ENCODE data around the gene RIPK4.
"Not testable (repeated sequence)": the region's sequence is repeated elsewhere in the genome, so short reads cannot be mapped to it uniquely, and the experiment has no call there.

Gene RIPK4

DNA sequence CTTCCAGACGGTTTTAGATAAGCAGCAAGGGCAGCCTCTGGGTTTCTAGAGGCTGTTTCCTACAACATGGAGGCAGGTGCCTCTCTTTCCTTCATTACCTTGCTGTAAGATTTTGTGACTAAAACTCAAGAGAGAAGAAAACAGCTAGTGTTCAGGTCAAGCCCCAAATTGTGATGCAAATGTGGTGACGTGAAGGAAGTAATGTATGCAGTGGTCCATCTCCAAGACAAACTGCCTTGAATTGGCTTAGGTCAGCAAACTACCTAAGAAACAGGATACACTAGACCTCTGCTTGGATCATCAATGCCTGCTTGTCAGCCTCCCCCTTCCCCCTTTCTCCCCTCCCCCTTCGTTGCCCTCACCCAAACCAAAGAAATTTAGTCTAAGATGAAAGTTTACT lies 28.9 kb upstream of the RIPK4 start:
- no peak for DNase-seq (ENCODE audit: low read depth)

GRCh38 chr21:41794600-41794999 lies 27.7 kb upstream of the RIPK4 start:
- DNase-seq (ENCODE audit: low read depth), result no peak

DNA sequence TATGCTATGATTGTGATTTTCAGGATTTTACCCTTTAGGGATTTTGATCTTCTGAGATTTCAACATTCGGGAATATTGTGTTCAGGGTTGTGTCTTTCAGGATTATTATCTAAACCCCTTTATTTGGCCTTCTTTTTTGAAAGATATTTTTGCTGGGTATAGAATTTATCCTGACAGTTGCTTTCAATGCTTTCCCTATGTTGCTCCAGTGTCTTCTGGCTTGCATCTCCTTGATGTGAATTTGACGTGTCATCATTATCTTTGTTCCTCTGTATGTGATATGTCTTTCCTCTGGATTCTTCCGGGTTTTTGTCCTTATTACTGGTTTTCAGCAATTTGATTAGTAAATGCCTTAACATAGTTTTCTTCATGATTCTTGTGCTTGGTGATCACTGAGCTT lies 25.9 kb upstream of the RIPK4 start:
- no peak for DNase-seq (ENCODE audit: low read depth)

DNA sequence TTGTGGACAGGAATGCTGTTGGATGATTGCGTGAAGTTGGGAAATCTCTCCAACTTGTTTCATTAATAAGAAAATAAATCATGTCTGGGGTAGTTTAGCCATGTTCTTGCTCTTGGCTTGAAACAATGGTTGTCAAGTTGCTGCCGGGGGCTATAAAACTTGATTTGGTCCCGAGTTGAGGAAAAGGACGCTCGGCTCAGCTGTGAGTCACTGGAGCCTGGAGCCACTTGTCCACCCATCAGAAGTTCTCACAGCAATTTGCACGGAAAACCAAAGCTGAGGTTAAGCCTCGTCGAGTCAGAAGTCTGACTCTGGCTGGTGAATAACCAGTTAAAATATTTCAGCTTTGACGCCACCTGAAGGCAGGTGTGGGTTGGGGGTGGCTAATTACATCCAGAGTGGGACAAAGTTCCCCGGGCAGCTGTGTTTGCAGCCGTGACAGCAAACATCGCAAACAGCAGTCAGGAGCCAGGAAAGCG lies 19.7 kb upstream of the RIPK4 start:
- DNase-seq (ENCODE audit: low read depth), result no peak

GRCh38 chr21:41785262-41785661 lies 18.4 kb upstream of the RIPK4 start:
- not testable (repeated sequence) for DNase-seq (ENCODE audit: low read depth)

DNA sequence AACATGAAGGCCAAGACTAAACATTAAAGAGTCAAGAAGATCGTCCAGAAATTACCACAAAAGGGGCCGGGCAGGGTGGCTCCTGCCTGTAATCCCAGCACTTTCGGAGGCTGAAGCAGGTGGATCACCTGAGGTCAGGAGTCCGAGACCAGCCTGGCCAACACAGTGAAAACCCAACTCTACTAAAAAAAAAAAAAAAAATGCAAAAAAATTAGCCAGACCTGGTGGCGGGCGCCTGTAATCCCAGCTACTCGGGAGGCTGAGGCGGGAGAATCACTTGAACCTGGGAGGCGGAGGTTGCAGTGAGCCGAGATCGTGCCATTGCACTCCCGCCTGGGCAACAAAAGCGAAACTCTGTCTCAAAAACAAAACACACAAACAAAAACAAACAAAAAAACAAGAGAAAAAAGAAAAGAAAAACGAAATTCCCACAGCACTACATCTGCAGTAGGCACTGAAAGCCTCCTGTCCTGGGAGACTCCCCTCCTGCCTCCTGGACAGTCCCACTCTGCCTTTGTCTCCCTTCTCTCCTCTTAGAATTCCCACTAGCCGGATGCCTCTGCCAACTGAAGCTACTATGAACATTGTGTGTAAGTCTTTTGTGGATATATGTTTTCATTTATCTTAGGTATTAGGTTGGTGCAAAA lies 17.7 kb upstream of the RIPK4 start:
- DNase-seq (ENCODE audit: low read depth), result no peak

DNA sequence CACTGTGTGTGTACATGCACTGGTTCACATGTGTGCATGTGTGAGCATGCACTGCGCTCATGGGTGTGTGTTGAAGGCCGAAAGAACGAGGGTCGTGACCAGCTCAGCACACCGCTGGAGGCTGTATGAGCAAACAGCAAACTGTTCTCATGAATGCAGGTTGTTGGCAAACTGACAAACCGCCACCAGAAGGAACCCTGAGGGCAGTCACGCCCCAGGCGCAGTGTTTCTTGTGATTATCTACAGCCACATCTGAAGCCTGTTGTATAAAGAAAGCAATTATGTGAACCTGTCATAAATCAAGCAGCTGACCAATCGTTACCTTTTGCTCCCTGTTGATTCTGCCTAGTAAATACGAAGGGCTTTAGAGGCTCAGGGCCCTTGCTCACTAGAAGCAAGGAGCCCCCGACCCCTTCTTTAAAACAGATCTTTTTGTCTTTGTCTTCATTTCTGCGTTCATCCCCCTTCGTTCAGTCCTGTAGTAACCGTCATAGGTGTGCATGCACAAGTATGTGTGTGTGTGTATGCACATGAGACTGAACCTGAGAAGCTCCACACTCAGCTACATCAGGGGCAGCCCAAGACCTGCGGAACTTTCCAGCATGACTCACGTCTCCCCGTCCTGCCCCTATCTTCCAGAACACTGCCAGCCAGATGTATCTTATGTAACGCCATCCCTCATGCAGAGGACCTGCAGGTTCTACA lies 16.8 kb upstream of the RIPK4 start:
- no peak for DNase-seq (ENCODE audit: low read depth)

- DNase-seq (ENCODE audit: low read depth), result no peak
Observed at GRCh38 chr21:41781050-41781410, 14.2 kb upstream of the RIPK4 start.

DNA sequence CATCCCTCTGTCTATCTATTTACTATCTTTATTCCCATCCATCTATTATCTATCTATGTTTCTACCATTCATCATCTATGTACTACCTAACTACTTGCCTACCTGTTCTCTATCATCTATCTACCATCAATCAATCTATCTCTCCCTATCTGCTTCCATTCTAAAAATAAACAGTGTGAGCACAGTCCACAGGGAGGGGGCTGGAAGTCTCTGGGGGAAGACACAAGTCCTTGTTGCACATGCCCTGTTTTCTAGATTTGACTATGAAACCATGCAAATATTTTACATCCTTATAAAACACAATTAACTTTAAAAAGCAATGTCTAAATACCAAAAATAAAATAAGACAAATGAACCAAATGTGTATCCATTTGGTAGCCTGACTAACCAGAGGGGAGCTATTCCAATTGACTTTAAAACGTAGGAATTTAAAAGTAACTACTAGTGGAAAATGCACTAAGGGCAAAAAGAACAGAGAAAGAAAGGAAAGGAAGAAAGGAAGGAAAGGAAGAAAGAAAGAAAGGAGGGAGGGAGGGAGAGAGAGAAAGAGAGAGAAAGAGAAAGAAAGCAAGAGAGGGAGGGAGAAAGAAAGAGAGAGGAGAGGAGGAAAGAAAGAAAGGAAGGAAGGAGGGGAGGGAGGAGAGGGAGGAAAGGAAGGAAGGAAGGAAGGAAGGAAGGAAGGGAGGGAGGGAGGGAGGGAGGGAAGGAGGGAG lies 13.6 kb upstream of the RIPK4 start:
- DNase-seq (ENCODE audit: low read depth), result no peak

DNA sequence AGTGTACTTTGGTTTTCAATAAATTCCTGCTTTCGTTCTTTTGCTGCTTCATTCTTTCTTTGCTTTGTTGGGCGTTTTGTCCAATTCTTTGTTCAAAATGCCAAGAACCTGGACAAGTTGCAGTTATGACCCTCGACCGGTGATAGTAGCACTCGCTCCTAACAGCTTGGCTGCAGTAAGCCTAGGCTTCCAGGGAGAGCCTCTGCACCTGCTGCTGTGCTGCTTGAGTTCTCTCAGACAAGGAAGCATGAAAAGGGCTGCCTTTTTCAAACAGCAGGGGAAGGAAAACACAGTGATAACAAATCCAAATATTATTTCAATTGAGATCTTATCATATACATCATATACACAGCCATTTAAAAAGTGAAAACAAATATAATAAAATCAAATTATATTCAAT lies 12.8 kb upstream of the RIPK4 start:
- no peak for DNase-seq (ENCODE audit: low read depth)

DNA sequence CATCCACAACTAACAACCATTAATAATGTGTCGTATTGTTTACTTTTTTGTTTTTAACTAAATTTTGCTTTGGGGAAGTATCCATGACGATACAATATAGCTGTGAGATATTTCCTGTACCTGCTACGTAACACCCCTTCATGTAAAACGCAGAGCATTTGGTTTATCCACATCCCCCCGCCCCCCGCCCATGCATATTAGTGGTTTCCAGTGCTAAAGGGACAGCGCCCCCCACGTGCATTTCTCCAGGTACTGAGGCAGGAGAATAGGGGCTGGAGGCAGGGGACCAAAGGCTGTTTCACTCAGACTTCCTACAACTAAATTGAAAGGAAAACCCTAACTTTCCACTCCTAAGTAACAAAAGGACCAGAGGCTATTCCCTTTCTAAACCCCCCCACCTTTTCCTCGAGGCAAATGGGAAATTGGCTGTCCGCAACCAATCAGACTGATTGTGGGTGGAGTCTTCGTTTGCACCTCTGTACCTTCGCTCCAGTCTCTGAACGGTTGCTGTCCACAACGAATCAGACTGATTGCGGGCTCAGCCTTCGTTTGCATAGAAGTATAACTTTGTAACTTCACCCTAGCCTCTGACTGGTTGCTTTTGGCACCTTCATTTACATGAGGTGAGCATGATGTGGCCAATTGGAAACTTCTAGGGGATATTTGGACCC lies 12.2 kb upstream of the RIPK4 start:
- DNase-seq (ENCODE audit: low read depth), result no peak

- DNase-seq (ENCODE audit: low read depth), result no peak
Observed at GRCh38 chr21:41777951-41778815, 11.3 kb upstream of the RIPK4 start.

DNA sequence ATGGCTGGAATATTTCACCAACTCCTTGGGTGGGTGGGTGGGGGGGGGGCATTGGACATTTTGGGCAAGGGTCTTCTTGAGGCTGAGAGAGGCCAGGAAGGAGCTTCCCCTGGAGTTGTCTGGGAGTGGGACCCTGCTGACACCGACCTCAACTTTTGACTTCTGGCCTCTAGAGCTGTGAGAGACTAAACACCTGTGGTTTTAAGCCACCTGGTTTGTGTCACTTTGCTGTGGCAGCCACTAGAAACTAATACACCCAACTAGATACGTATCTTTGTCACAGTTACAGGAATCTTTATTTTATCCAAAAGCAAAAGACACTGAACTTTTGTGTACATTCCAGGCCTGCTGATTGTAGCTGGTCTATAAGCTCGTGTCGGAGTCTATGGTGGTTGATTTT lies 9.9 kb upstream of the RIPK4 start:
- no peak for DNase-seq (ENCODE audit: low read depth)

DNA sequence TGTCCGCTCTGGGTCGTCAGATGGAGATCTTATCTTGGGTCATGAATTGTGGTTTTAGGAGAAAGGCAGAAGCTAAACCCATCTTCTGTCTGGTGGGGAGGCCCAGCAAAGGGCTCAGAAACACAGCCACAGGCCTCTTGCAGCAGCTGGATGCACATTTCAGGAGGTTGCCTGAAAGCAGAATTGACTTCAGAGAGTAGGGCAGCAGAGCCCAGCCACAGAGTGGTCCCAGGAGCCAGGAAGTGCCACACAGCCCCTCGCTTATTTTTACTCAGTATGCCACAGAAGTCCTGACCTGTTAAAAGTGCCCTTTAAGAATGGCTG lies 8.3 kb upstream of the RIPK4 start:
- no peak for DNase-seq (ENCODE audit: low read depth)

DNA sequence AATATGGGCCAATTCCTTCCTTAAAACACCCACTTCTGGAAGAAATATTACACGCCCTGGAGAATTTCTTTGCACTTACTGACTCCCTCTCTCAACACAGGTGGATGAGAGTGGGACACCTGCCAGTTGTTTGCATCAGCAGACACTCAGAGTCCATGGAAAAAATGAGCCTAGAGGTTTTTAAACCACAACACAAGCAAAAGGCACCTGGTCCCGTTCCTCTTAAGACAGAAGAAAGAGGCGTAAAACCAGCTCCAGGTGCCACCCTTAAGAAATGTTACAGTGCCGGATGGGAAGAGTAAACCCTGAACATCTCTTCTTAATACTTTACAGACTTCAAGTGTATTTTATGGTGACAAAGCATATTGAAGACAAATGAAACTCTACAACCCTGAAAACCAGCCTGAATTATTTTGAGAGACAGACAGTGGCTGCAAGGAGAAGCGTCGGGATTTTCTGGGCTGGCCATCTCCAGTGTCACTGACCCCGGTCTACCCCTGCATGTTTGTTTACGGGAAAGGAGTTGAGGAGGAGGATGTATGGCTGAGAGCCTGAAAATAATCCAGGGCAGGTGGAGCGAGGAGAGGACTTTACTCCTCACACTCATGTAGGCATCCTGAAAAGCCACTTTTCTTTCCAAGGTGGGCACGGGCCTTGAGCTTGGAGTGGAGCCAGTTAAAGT lies 7.8 kb upstream of the RIPK4 start:
- DNase-seq (ENCODE audit: low read depth), result no peak

DNA sequence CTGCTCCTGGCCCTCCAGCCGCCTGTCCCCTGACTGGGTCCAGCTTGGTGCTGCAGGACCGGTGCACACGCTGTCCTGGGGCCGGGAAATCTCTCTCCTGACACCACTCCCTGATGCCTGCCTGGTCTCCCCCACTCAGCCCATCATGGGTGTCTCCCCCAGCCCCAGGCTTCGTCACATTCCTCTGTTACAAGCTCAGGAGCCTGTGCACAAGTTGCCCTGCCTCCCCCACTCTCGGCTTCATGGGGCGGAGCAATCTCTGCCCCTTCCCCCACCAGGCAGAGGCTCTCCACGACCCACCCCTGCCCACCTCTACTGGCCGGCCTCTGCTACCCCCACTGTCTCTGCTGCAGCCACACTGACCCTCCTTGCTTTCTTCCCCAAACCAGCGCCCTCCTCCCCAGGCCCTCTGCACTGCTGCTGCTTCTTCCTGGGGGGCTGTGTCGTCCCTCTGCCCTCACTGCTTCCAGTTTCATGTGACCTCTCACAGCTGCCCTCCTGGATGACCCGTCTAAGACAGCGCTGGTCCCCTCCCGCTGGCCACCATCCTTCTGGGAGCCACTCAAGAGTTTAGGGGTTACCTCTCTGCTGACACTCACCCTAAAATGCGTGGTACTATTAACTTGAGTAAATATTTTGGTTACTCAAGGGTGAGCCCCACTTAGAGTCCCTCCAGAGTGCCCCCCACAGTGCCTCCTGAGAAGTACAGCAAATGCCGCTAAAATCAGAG lies 5.7 kb upstream of the RIPK4 start:
- no peak for DNase-seq (ENCODE audit: low read depth)

- DNase-seq (ENCODE audit: low read depth), result no peak
Observed at GRCh38 chr21:41771625-41771945, 4.7 kb upstream of the RIPK4 start.

- no peak for DNase-seq (ENCODE audit: low read depth)
Observed at GRCh38 chr21:41770901-41771624, 4.2 kb upstream of the RIPK4 start.

GRCh38 chr21:41769933-41770332 lies 3.1 kb upstream of the RIPK4 start:
- no peak for DNase-seq (ENCODE audit: low read depth)

DNA sequence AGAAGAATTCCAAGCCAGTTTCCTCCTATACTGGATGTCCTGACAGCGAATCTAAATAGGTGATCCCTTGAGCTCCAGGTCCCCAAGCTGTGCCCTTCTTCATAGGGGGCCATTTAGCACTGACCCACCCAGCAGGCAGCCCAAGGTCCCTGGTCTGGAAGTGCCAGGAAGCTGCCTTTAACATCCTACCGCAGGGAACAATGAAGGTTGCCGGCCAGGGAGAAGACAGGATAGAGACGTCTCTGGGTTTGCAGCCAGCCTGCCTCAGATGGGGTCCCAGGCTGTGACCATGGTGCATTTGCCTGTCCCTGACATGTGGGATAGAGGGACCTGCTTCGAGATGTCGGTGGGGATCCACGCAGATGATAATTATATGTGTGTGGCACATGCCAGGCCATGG lies 2.7 kb upstream of the RIPK4 start:
- no peak for DNase-seq (ENCODE audit: low read depth)

Measured in stimulated activated CD8-positive, alpha-beta memory T cell treated with anti-CD3 and anti-CD28 coated beads, Interleukin-12 subunit alpha, Interleukin-12 subunit beta, amount 100 ng/mL, for 1 hour (primary cell).